ENCODE data around the gene FAM149B1.

GRCh38 chr10:73210395-73211105 lies 42.6 kb downstream of the FAM149B1 start:
- TF ChIP-seq PAX8 (IDR thresholded peaks at IDR 0.05) (no peak), CTCF (IDR thresholded peaks at IDR 0.05 in 2 of 3, conservative IDR thresholded peaks at IDR 0.05 in 1 of 3; ENCODE audit: control insufficient read depth in 2 of 3, extremely low read depth in 1 of 3, insufficient read depth in 1 of 3, low read depth in 3 of 3, low read length in 3 of 3) (no peak)
